HG02763 (cell line): Measurements from ENCODE around the gene MYH7B.

Experiments
- ATAC-seq: cut with Tn5 transposase; IDR thresholded peaks from one replicate; pipeline ENCODE4 v1.9.1; 2021; ENCODE audit warnings: mild to moderate bottlenecking, moderate library complexity; ENCODE audit not compliant: unreplicated experiment

The MYH7B gene

GRCh38 chr20:34943808-34944567, 11.7 kb upstream of the MYH7B start:
- ATAC-seq, result no peak

GRCh38 chr20:34945315-34946077, 10.2 kb upstream of the MYH7B start:
- no peak for ATAC-seq

GRCh38 chr20:34946661-34947060, 9.0 kb upstream of the MYH7B start:
- ATAC-seq, result no peak

- no peak for ATAC-seq
These were observed 8.3 kb upstream of the MYH7B start for GRCh38 chr20:34947336-34947735.

- no peak for ATAC-seq
These were observed 7.6 kb upstream of the MYH7B start for GRCh38 chr20:34948030-34948429.

GRCh38 chr20:34949120-34949519, 6.5 kb upstream of the MYH7B start:
- ATAC-seq, result no peak

GRCh38 chr20:34951252-34951651, 4.4 kb upstream of the MYH7B start:
- no peak for ATAC-seq

- no peak for ATAC-seq
These were observed 4.0 kb upstream of the MYH7B start for GRCh38 chr20:34951652-34952051.

GRCh38 chr20:34952671-34953070, 3.0 kb upstream of the MYH7B start:
- ATAC-seq, result no peak

GRCh38 chr20:34953960-34954359, 1.7 kb upstream of the MYH7B start:
- ATAC-seq, result no peak

- ATAC-seq, result no peak
These were observed 801 bp upstream of the MYH7B start for GRCh38 chr20:34954904-34955230.

- no peak for ATAC-seq
These were observed 382 bp downstream of the MYH7B start for GRCh38 chr20:34956041-34956458.

GRCh38 chr20:34956751-34957472, 1.2 kb downstream of the MYH7B start:
- ATAC-seq, result no peak

- ATAC-seq, result no peak
These were observed 8.8 kb downstream of the MYH7B start for GRCh38 chr20:34964486-34964885.

GRCh38 chr20:34965051-34965450, 9.4 kb downstream of the MYH7B start:
- no peak for ATAC-seq

GRCh38 chr20:34967421-34967820, 11.8 kb downstream of the MYH7B start:
- ATAC-seq, result no peak

- ATAC-seq, result no peak
These were observed 12.5 kb downstream of the MYH7B start for GRCh38 chr20:34968042-34968775.

GRCh38 chr20:34970193-34970840, 14.6 kb downstream of the MYH7B start:
- ATAC-seq, result no peak

- no peak for ATAC-seq
These were observed 15.3 kb downstream of the MYH7B start for GRCh38 chr20:34970846-34971560.
